Endothelial cell of umbilical vein (primary cell): ENCODE measurements around the gene GFM2. TPM values are rescaled to one million over a fixed set of nuclear protein-coding genes. Genes with fewer than 3 reads are reported as not detected.

ENCODE experiments used
- BruUV-seq: library from RNA; stranded (reverse); fragments of 400-500 nt; replicated peaks from 2 replicates; lab custom pipeline; 2021; lab: Mats Ljungman, UMichigan
- CTCF ChIA-PET: fragments of 300-600, 350-600 bp; sonication (Branson Sonifier 250); formaldehyde crosslinking; loops from one replicate; lab custom pipeline; 2021; ENCODE audit warnings: antibody characterized with exemption, inconsistent platforms; lab: Charles Lee
- POLR2A ChIA-PET: fragments of 300-600, 350-600 bp; sonication (Branson Sonifier 250); formaldehyde crosslinking; loops from one replicate; lab custom pipeline; 2021; ENCODE audit warnings: antibody characterized with exemption, inconsistent platforms; lab: Charles Lee
- DNase-seq: peaks from one replicate; pipeline ENCODE4 v3.0.0-alpha.2; 2011; ENCODE audit warnings: low read depth, low spot score
- FAIRE-seq: peaks from 2 replicates; lab custom pipeline; 2011; peaks lifted over from hg19 to GRCh38; lab: Jason Lieb, UNC
- H2AFZ ChIP-seq: 2 replicates; pipeline ENCODE4 v1.6.0; 2012; ENCODE audit warnings: low read depth, low read length, control low read depth, inconsistent platforms
- H3K27ac ChIP-seq: 2 replicates; pipeline ENCODE4 v1.5.1; 2011; ENCODE audit warnings: low read depth, mild to moderate bottlenecking, control low read depth, low read length, moderate library complexity; ENCODE audit not compliant: insufficient read depth
- H3K27me3 ChIP-seq, 2 experiments: 2 replicates each; pipeline versions ENCODE4 v1.6.0 to v1.6.1; 2011; ENCODE audit warnings: low read length in 2 of 2, mixed read lengths in 1 of 2; ENCODE audit not compliant: control insufficient read depth in 2 of 2, insufficient read depth in 2 of 2
- H3K36me3 ChIP-seq, 2 experiments: 2 replicates in 1 of 2; 3 replicates in 1 of 2; pipeline ENCODE4 v1.5.1; 2011; ENCODE audit warnings: low read length in 2 of 2, mild to moderate bottlenecking in 1 of 2, moderate library complexity in 1 of 2; ENCODE audit not compliant: control insufficient read depth in 2 of 2, insufficient read depth in 2 of 2; ENCODE audit errors: extremely low read depth in 1 of 2
- H3K4me1 ChIP-seq: 3 replicates; pipeline ENCODE4 v1.5.1; 2011; ENCODE audit warnings: mild to moderate bottlenecking, low read length; ENCODE audit not compliant: control insufficient read depth, insufficient read depth; ENCODE audit errors: extremely low read depth
- H3K4me2 ChIP-seq: 2 replicates; pipeline ENCODE4 v1.6.1; 2011; ENCODE audit warnings: low read length, control low read depth, mixed read lengths; ENCODE audit not compliant: insufficient read depth
- H3K4me3 ChIP-seq, 3 experiments: fragments of 200-600 bp in 1 of 3; sonication (generic), shearing (Covaris generic) in 1 of 3; replicated peaks in 1 of 3; 2 replicates each; pipeline ENCODE4 v1.5.1; 2011 to 2016; ENCODE audit warnings: control low read depth in 3 of 3, low read length in 3 of 3, mild to moderate bottlenecking in 2 of 3, inconsistent platforms in 1 of 3, low read depth in 1 of 3, moderate library complexity in 1 of 3; ENCODE audit not compliant: insufficient read depth in 1 of 3
- H3K79me2 ChIP-seq: 2 replicates; pipeline ENCODE4 v1.6.0; 2012; ENCODE audit warnings: low read length, inconsistent platforms; ENCODE audit not compliant: control insufficient read depth, insufficient read depth
- H3K9ac ChIP-seq: replicated peaks from 2 replicates; pipeline ENCODE3; 2011; ENCODE audit warnings: low read length, control low read depth; ENCODE audit not compliant: insufficient read depth; ENCODE audit errors: extremely low read depth
- H3K9me1 ChIP-seq: replicated peaks from 3 replicates; pipeline ENCODE4 v1.6.0; 2011; ENCODE audit warnings: mild to moderate bottlenecking, low read length; ENCODE audit not compliant: control insufficient read depth, insufficient read depth; ENCODE audit errors: extremely low read depth
- H3K9me3 ChIP-seq: replicated peaks from 2 replicates; pipeline ENCODE4 v1.5.1; 2012; ENCODE audit warnings: low read length, inconsistent platforms; ENCODE audit not compliant: control insufficient read depth, insufficient read depth
- H4K20me1 ChIP-seq: replicated peaks from 2 replicates; pipeline ENCODE3; 2011; ENCODE audit warnings: mild to moderate bottlenecking, low read length; ENCODE audit not compliant: control insufficient read depth, insufficient read depth; ENCODE audit errors: extremely low read depth
- CTCF ChIP-seq, 2 donors: IDR thresholded peaks; 1 replicate in 1 of 2; 2 replicates in 1 of 2; pipeline ENCODE4 v1.5.1; 2011; ENCODE audit warnings: low read length in 2 of 2, mild to moderate bottlenecking in 2 of 2, moderate library complexity in 2 of 2, control low read depth in 1 of 2, inconsistent platforms in 1 of 2, low read depth in 1 of 2; ENCODE audit not compliant: insufficient read depth in 1 of 2; ENCODE audit errors: extremely low read depth in 1 of 2
- EZH2 ChIP-seq: IDR thresholded peaks from 2 replicates; pipeline ENCODE4 v1.6.1; 2012; ENCODE audit warnings: borderline replicate concordance, low read depth, mild to moderate bottlenecking, moderate library complexity, low read length, inconsistent platforms; ENCODE audit not compliant: severe bottlenecking
- FOS ChIP-seq: IDR thresholded peaks from 2 replicates; pipeline ENCODE4 v1.6.1; 2011; ENCODE audit warnings: mild to moderate bottlenecking, low read length, moderate library complexity, borderline replicate concordance; ENCODE audit not compliant: insufficient read depth
- GATA2 ChIP-seq: IDR thresholded peaks from 2 replicates; pipeline ENCODE4 v1.7.0; 2011; ENCODE audit warnings: low read depth, mild to moderate bottlenecking, moderate library complexity, mixed read lengths, low read length; ENCODE audit not compliant: insufficient read length, insufficient read depth
- JUN ChIP-seq: IDR thresholded peaks from 2 replicates; pipeline ENCODE4 v1.6.1; 2011; ENCODE audit warnings: borderline replicate concordance, low read depth; ENCODE audit not compliant: insufficient read length, insufficient read depth
- MAX ChIP-seq: IDR thresholded peaks from 2 replicates; pipeline ENCODE4 v1.6.1; 2011; ENCODE audit not compliant: insufficient read depth, insufficient read length
- MYC ChIP-seq: IDR thresholded peaks from one replicate; pipeline ENCODE4 v1.6.1; 2011; ENCODE audit warnings: mild to moderate bottlenecking, low read depth, low read length
- POLR2A ChIP-seq: IDR thresholded peaks from 2 replicates; pipeline ENCODE4 v1.6.1; 2012; ENCODE audit warnings: low read depth, mild to moderate bottlenecking, control low read depth, low read length
- POLR2AphosphoS5 ChIP-seq: IDR thresholded peaks from 2 replicates; pipeline ENCODE4 v1.6.1; 2012; ENCODE audit warnings: low read depth, mild to moderate bottlenecking, control low read depth, low read length, moderate library complexity; ENCODE audit not compliant: insufficient read depth
- dilution Hi-C: fragments of 300-500 bp; cut with MboI; formaldehyde crosslinking; loops from one replicate; pipeline ENCODE4 v1.15.0; 2019; ENCODE audit warnings: low sequenced_read_pairs; ENCODE audit not compliant: extremely low pct_ligation_motif_present
- intact Hi-C: fragments of 100-400 bp; cut with micrococcal nuclease; formaldehyde crosslinking; loops from one replicate; pipeline ENCODE4 v1.10.0; 2022
- polyA plus RNA-seq, 4 experiments: library from polyadenylated mRNA; depleted of rRNA in 3 of 4; stranded (reverse) in 3 of 4; unstranded in 1 of 4; fragments of >200 nt; gene quantifications; 2 replicates each; pipeline versions ENCODE4 v1.2.1 to v1.2.3, GENCODE V29; 2011 to 2012; ENCODE audit warnings: missing spikeins in 1 of 4
- total RNA-seq: library from RNA; stranded (reverse); gene quantifications from 2 replicates; pipeline ENCODE4 v1.2.3, GENCODE V29; 2021

Gene GFM2
- total and polyA plus RNA-seq, 2 donors (not counting 3 experiments of a cell fraction or from before 2014, with no cell fraction given), result 16.5 to 29.0 TPM

- intact Hi-C loops (no loop called here), dilution Hi-C loops (no loop called here)
- H3K36me3 ChIP-seq, result no peaks in the 10 kb centered on the region
- H2AFZ ChIP-seq, result no peak overlapping the region
- H3K9me1 ChIP-seq, result no peaks in the 10 kb centered on the region
- no peak for TF ChIP-seq CTCF (IDR thresholded peaks at IDR 0.05; ENCODE audit: extremely low read depth in 1 of 2, insufficient read depth in 1 of 2, low read depth in 1 of 2, low read length in 2 of 2)
- TF ChIP-seq JUN, result no peak
- no peak for TF ChIP-seq POLR2AphosphoS5
- no peak for TF ChIP-seq MYC
- no peak for TF ChIP-seq POLR2A
- no peak for TF ChIP-seq EZH2
- TF ChIP-seq FOS, result no peak
- TF ChIP-seq MAX, result no peak
- TF ChIP-seq GATA2, result no peak
- FAIRE-seq (no peak), DNase-seq (no peak)
- ChIA-PET CTCF (no interaction called here), POLR2A (interaction anchor here (0.6 kb wide), 1 partner anchor 114 kb away, joined by 4 read pairs; no protein-coding TSS in a partner anchor)
- H3K9ac ChIP-seq, result no peak overlapping the region
- H4K20me1 ChIP-seq, result no peaks in the 10 kb centered on the region
- no peaks in the 10 kb centered on the region for H3K9me3 ChIP-seq
- no peaks in the 10 kb centered on the region for H3K4me1 ChIP-seq
- no peak overlapping the region for H3K27ac ChIP-seq
- no peak overlapping the region for H3K4me2 ChIP-seq
- H3K4me3 ChIP-seq, result no peak overlapping the region
- no TSS peak for BruUV-seq
- no peaks in the 10 kb centered on the region for H3K27me3 ChIP-seq
- no peaks in the 10 kb centered on the region for H3K79me2 ChIP-seq
These were observed 19.9 kb upstream of the GFM2 start for GRCh38 chr5:74786851-74787250.
